ENCODE measurements around the gene SRRM5. TPM values are rescaled to one million over a fixed set of nuclear protein-coding genes. Genes with fewer than 3 reads are reported as not detected.

Gene SRRM5
- polyA plus RNA-seq, 2 of the 4 experiments (the other 2 are of a cell fraction), result 0.47 to 0.50 TPM

DNA sequence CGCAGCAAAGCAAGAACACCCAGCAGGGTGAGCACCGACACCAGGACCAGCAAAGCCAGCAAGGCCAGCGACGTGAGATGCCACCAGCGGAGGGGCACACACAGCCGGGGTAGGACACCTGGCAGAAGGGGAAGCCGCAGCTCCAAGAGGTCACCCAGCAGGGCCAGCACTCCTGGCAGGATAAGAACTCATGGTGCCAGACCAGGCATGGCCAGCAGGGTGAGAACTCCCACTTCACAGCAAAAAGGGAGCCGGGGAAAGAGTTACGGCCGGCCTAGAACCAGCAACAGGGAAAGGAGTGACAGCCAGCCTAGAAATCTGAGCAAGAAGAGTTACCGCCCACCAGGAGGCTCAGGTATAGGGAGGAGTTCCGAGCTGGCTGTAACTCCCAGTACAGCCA is 486 bp downstream of the SRRM5 start:
- no peak overlapping the region for H3K4me3 ChIP-seq
- H3K27ac ChIP-seq, result no peak overlapping the region
- FAIRE-seq (no peak), ATAC-seq (no peak), DNase-seq (ENCODE audit: low read depth in 1 of 2, low spot score in 1 of 2) (no peak)
- no peaks in the 10 kb centered on the region for H3K9me3 ChIP-seq
- POLR2A ChIA-PET, result no interaction called here
- TF ChIP-seq HEYL (CRISPR knock-in tag; IDR thresholded peaks at IDR 0.05) (no peak), RCOR1 (IDR thresholded peaks at IDR 0.05; ENCODE audit: low read depth, low read length) (no peak)
- TF ChIP-seq, protein P1, sequence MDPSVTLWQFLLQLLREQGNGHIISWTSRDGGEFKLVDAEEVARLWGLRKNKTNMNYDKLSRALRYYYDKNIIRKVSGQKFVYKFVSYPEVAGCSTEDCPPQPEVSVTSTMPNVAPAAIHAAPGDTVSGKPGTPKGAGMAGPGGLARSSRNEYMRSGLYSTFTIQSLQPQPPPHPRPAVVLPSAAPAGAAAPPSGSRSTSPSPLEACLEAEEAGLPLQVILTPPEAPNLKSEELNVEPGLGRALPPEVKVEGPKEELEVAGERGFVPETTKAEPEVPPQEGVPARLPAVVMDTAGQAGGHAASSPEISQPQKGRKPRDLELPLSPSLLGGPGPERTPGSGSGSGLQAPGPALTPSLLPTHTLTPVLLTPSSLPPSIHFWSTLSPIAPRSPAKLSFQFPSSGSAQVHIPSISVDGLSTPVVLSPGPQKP (IDR thresholded peaks at IDR 0.05; ENCODE audit: low read depth, low read length), result no peak
- TF ChIP-seq, protein P2, sequence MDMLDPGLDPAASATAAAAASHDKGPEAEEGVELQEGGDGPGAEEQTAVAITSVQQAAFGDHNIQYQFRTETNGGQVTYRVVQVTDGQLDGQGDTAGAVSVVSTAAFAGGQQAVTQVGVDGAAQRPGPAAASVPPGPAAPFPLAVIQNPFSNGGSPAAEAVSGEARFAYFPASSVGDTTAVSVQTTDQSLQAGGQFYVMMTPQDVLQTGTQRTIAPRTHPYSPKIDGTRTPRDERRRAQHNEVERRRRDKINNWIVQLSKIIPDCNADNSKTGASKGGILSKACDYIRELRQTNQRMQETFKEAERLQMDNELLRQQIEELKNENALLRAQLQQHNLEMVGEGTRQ (IDR thresholded peaks at IDR 0.05), result no peak
- TF ChIP-seq, protein P3, sequence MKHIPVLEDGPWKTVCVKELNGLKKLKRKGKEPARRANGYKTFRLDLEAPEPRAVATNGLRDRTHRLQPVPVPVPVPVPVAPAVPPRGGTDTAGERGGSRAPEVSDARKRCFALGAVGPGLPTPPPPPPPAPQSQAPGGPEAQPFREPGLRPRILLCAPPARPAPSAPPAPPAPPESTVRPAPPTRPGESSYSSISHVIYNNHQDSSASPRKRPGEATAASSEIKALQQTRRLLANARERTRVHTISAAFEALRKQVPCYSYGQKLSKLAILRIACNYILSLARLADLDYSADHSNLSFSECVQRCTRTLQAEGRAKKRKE (CRISPR knock-in tag; IDR thresholded peaks at IDR 0.05; ENCODE audit: low read depth), result no peak
- WGBS (ENCODE audit: missing lambda C conversion rate), result 93% methylated on average over 12 of the region's 12 CpGs
- H3K4me1 ChIP-seq, result peaks cover 6% of the 10 kb centered on the region; the same call in 2 of the 3 replicates
- H3K4me2 ChIP-seq, result no peak overlapping the region
- CTCF ChIA-PET, result interaction anchor here (1.2 kb wide), 1 partner anchor 13 kb away, joined by 3 read pairs; no protein-coding TSS in a partner anchor

DNA sequence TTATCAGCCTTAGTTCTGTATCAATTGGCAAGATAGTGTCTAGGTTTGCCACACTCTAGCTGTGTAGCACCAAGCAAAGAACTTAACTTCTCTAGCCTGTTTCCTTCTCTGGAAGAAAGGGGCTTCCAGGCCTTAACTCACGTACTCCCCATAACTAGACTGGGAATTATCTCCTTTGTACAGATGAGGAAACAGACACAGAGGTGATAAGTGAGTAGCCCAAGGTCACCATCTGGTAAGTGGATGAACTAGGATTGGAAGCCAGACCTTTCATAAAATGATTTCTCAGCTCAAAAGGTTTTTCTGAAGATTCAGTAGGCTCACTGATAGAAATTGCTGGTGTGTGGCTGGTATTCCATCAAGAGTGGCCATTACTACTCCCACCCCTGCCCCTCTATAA is 4.4 kb downstream of the SRRM5 start:
- H3K4me2 ChIP-seq, result no peak overlapping the region
- no peak for DNase-seq (ENCODE audit: low read depth in 1 of 2, low spot score in 1 of 2)
- H3K9me3 ChIP-seq, result no peaks in the 10 kb centered on the region
- CTCF ChIA-PET, result interaction anchor here (0.8 to 1.0 kb wide), 2 partner anchors 61 to 108 kb away, joined by 3 read pairs; no protein-coding TSS in a partner anchor
- H3K27ac ChIP-seq, result no peak overlapping the region
- FAIRE-seq, result no peak
- 90% methylated on average over 1 of the region's 1 CpG for WGBS (ENCODE audit: missing lambda C conversion rate)
- POLR2A ChIA-PET, result interaction anchor here (1.0 kb wide), 1 partner anchor 52 kb away, joined by 3 read pairs; no protein-coding TSS in a partner anchor
- no peak overlapping the region for H3K4me3 ChIP-seq
- ATAC-seq, result no peak
- TF ChIP-seq, protein P4, sequence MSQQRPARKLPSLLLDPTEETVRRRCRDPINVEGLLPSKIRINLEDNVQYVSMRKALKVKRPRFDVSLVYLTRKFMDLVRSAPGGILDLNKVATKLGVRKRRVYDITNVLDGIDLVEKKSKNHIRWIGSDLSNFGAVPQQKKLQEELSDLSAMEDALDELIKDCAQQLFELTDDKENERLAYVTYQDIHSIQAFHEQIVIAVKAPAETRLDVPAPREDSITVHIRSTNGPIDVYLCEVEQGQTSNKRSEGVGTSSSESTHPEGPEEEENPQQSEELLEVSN (IDR thresholded peaks at IDR 0.05; ENCODE audit: borderline replicate concordance, low read depth), result no peak
- TF ChIP-seq MAFK (IDR thresholded peaks at IDR 0.05; ENCODE audit: partially characterized antibody), result no peak
- TF ChIP-seq EHF (CRISPR knock-in tag; IDR thresholded peaks at IDR 0.05), result no peak
- no peak for TF ChIP-seq HOXB13 (CRISPR knock-in tag; IDR thresholded peaks at IDR 0.05; ENCODE audit: low read depth)
- TF ChIP-seq, protein P5, sequence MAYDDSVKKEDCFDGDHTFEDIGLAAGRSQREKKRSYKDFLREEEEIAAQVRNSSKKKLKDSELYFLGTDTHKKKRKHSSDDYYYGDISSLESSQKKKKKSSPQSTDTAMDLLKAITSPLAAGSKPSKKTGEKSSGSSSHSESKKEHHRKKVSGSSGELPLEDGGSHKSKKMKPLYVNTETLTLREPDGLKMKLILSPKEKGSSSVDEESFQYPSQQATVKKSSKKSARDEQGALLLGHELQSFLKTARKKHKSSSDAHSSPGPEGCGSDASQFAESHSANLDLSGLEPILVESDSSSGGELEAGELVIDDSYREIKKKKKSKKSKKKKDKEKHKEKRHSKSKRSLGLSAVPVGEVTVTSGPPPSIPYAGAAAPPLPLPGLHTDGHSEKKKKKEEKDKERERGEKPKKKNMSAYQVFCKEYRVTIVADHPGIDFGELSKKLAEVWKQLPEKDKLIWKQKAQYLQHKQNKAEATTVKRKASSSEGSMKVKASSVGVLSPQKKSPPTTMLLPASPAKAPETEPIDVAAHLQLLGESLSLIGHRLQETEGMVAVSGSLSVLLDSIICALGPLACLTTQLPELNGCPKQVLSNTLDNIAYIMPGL (CRISPR knock-in tag; IDR thresholded peaks at IDR 0.05; ENCODE audit: borderline replicate concordance), result no peak
- TF ChIP-seq CEBPB (IDR thresholded peaks at IDR 0.05), result no peak
- TF ChIP-seq, protein P6, sequence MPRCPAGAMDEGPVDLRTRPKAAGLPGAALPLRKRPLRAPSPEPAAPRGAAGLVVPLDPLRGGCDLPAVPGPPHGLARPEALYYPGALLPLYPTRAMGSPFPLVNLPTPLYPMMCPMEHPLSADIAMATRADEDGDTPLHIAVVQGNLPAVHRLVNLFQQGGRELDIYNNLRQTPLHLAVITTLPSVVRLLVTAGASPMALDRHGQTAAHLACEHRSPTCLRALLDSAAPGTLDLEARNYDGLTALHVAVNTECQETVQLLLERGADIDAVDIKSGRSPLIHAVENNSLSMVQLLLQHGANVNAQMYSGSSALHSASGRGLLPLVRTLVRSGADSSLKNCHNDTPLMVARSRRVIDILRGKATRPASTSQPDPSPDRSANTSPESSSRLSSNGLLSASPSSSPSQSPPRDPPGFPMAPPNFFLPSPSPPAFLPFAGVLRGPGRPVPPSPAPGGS (IDR thresholded peaks at IDR 0.05), result no peak
- no peak for TF ChIP-seq FOXS1 (CRISPR knock-in tag; IDR thresholded peaks at IDR 0.05)
- no peak for TF ChIP-seq HOXA7 (CRISPR knock-in tag; IDR thresholded peaks at IDR 0.05)
- TF ChIP-seq NR3C1 (IDR thresholded peaks at IDR 0.05), result no peak
- peaks cover 12% of the 10 kb centered on the region for H3K4me1 ChIP-seq

DNA sequence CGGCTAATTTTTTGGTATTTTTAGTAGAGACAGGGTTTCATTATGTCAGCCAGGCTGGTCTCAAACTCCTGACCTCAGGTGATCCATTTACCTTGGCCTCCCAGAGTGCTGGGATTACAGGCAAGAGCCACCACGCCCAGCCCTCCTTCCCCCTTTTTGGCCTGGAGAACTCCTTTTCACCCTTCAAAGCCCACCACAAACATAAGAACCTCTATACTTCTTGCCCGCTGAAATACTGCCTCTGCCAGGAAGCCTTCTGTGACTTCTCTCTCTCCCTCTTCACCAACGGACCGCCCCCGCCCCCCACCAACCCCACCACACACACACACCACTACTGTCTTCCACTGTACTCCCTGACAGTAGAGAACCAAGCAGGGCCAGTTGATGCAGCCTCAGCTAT is 5.1 kb downstream of the SRRM5 start:
- H3K27ac ChIP-seq, result no peak overlapping the region
- H3K4me1 ChIP-seq, result peaks cover 12% of the 10 kb centered on the region
- ChIA-PET POLR2A (no interaction called here), CTCF (interaction anchor here (1.0 kb wide), 2 partner anchors 61 to 98 kb away, joined by 3 read pairs; no protein-coding TSS in a partner anchor)
- DNase-seq (ENCODE audit: low read depth in 1 of 2, low spot score in 1 of 2) (no peak), FAIRE-seq (no peak), ATAC-seq (no peak)
- H3K4me2 ChIP-seq, result no peak overlapping the region
- WGBS (ENCODE audit: missing lambda C conversion rate), result 89% methylated on average over 6 of the region's 6 CpGs
- H3K9me3 ChIP-seq, result no peaks in the 10 kb centered on the region
- H3K4me3 ChIP-seq, result no peak overlapping the region
- TF ChIP-seq JUNB (IDR thresholded peaks at IDR 0.05) (no peak), CEBPB (IDR thresholded peaks at IDR 0.05) (no peak), EHMT2 (IDR thresholded peaks at IDR 0.05; ENCODE audit: low read depth) (no peak), ZNF302 (CRISPR knock-in tag; IDR thresholded peaks at IDR 0.05) (no peak), NPAS2 (CRISPR knock-in tag; IDR thresholded peaks at IDR 0.05; ENCODE audit: borderline replicate concordance) (no peak), ZC3H11A (IDR thresholded peaks at IDR 0.05) (no peak), HOXA7 (CRISPR knock-in tag; IDR thresholded peaks at IDR 0.05) (no peak), CHD2 (IDR thresholded peaks at IDR 0.05; ENCODE audit: low read length, partially characterized antibody) (no peak), CBX8 (IDR thresholded peaks at IDR 0.05) (no peak), ZFP36 (IDR thresholded peaks at IDR 0.05; ENCODE audit: borderline replicate concordance, partially characterized antibody) (no peak), FOSL2 (IDR thresholded peaks at IDR 0.05) (no peak), FOSL2 (CRISPR knock-in tag; IDR thresholded peaks at IDR 0.05) (no peak), HEYL (CRISPR knock-in tag; IDR thresholded peaks at IDR 0.05) (no peak)
- TF ChIP-seq, protein P7, sequence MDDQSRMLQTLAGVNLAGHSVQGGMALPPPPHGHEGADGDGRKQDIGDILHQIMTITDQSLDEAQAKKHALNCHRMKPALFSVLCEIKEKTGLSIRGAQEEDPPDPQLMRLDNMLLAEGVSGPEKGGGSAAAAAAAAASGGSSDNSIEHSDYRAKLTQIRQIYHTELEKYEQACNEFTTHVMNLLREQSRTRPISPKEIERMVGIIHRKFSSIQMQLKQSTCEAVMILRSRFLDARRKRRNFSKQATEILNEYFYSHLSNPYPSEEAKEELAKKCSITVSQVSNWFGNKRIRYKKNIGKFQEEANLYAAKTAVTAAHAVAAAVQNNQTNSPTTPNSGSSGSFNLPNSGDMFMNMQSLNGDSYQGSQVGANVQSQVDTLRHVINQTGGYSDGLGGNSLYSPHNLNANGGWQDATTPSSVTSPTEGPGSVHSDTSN (IDR thresholded peaks at IDR 0.05), result no peak
- TF ChIP-seq, protein P3 (CRISPR knock-in tag; IDR thresholded peaks at IDR 0.05; ENCODE audit: low read depth), result no peak

Data from A549 (cell line).